ENCODE results near the gene GYPB. TPM values are rescaled to one million over a fixed set of nuclear protein-coding genes. Genes with fewer than 3 reads are reported as not detected.
"Not testable (repeated sequence)": the region's sequence is repeated elsewhere in the genome, so short reads cannot be mapped to it uniquely, and the experiment has no call there.

The GYPB gene
- total and polyA plus RNA-seq, 2 experiments from 2014 or later, result 0.43 TPM; not detected in 1

GRCh38 chr4:144026682-144027081 is 7.5 kb upstream of the GYPB start:
- H3K27me3 ChIP-seq; H3K36me3 ChIP-seq; DNase-seq (ENCODE audit: low read depth in 1 of 2, low spot score in 1 of 2); H3K4me3 ChIP-seq; H3K9me3 ChIP-seq (ENCODE audit: low read depth); H3K4me1 ChIP-seq (ENCODE audit: low read depth); H3K27ac ChIP-seq: not testable (repeated sequence)

DNA sequence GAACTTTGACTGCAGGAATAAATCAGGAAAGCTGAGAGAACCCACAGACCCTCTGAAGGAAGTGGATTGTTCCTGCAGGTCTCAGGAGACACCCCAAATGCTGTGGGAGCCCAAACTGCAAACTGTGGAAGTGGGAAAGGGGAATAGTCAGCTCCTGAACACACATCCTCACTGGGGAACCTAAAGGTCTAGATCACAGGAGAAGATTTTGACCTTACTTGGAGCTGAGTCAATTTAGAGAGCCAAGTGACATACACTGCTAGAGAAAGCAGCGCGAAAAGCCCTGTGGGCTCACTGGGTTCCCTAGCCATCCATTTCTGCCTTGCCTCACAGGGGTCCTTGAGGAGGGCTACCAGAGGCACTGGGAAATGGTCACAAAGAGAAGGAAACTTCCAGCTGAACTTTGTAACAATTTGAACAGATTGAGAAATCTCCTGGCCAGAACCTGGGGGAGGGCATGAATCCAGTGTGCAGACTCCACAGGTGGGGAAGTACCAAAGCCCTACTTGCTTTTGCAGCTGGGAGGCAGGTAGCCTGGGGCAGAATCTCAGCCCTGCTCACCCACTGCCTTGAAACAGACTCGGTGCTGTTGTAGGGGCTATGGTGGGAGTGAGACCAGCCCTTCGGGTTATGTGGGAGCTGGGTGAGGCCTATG is 5.3 kb upstream of the GYPB start:
- not testable (repeated sequence) for DNase-seq (ENCODE audit: low read depth in 1 of 2, low spot score in 1 of 2); H3K27me3 ChIP-seq; H3K4me3 ChIP-seq; H3K4me1 ChIP-seq (ENCODE audit: low read depth); H3K9me3 ChIP-seq (ENCODE audit: low read depth); H3K27ac ChIP-seq; H3K36me3 ChIP-seq

GRCh38 chr4:144022772-144023400 is 3.7 kb upstream of the GYPB start:
- DNase-seq (ENCODE audit: low read depth in 1 of 2, low spot score in 1 of 2); H3K27ac ChIP-seq; H3K4me1 ChIP-seq (ENCODE audit: low read depth); H3K27me3 ChIP-seq; H3K36me3 ChIP-seq; H3K9me3 ChIP-seq (ENCODE audit: low read depth); H3K4me3 ChIP-seq: not testable (repeated sequence)

DNA sequence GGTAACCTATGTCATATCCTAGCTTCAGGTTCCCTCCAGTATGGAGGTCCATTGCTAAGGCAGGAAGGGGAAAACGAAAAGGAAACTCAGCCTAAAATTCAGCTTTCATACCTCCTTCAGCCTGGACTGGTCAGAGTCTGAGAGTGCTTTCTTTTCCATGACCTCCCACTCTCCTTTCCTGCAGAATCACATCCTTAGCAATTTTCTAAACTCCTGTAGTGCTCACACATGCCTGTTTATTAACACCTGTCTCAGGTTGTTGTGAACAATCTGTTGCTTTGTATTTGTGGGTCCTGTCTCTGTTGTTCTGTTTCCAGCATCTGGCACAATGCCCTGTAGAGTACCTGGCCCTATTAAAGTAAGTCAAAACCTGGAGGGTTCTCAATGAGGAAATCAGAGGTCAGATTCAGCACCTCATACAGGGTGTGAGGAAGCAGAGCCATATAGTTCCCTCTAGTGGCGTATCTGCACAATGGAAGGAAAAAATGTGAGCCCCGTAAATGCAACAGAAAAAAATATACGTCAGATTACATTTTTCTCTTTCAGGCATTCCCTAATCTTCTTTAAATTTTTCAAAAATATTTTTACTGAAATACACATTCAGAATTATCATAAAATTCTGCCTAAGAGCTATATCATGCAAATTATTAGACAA is 2.3 kb upstream of the GYPB start:
- H3K4me1 ChIP-seq (ENCODE audit: low read depth); H3K36me3 ChIP-seq; H3K27me3 ChIP-seq; H3K4me3 ChIP-seq; H3K27ac ChIP-seq; H3K9me3 ChIP-seq (ENCODE audit: low read depth): not testable (repeated sequence)
- DNase-seq (ENCODE audit: low read depth in 1 of 2, low spot score in 1 of 2), result peak; percentile 30 to 49
- TF ChIP-seq CTCF (IDR thresholded peaks at IDR 0.05; ENCODE audit: low read depth, low read length), result peak; percentile 62

DNA sequence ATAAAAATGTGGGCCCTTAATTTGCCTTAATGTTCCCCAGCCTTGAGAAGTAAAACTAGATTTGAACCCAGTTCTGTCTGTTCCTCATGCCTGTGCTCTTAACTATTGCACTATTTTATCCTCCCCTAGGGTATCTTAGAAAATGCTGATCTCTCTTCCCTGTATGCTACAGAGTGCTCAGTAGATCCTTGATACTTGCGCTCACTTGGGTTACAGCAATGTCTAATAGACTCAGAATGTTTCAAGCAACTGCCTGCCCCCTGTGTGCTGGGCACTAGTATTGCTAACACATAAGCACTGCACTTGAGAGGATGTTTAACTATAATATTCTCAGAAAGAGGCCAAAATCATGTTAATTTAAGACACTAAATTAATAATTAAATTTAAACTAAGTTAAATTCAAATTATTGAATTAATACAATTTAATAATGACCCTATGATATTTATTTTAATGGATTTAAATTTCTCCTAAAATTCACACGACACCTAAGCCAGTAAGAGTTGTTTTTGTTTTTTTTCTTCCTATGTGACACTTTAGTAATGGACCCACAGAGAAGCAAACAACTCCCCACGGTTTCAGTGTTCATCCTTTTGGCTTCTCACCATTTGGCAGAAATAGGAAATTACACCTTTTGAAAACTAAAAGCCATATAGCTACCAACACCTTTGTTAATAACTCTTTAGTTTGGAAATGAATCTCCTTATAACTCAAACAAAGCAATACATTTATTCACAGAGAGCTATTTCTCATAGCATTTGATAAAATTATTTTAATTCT is 768 bp downstream of the GYPB start:
- not testable (repeated sequence) for DNase-seq (ENCODE audit: low read depth in 1 of 2, low spot score in 1 of 2); H3K9me3 ChIP-seq (ENCODE audit: low read depth); H3K36me3 ChIP-seq; H3K4me3 ChIP-seq; H3K27ac ChIP-seq; H3K4me1 ChIP-seq (ENCODE audit: low read depth)
- H3K27me3 ChIP-seq, result peaks cover 11% of the 10 kb centered on the region

GRCh38 chr4:144017271-144017670 is 1.9 kb downstream of the GYPB start:
- H3K27ac ChIP-seq; H3K36me3 ChIP-seq; DNase-seq (ENCODE audit: low read depth in 1 of 2, low spot score in 1 of 2); H3K4me3 ChIP-seq; H3K9me3 ChIP-seq (ENCODE audit: low read depth); H3K4me1 ChIP-seq (ENCODE audit: low read depth): not testable (repeated sequence)
- H3K27me3 ChIP-seq, result peaks cover 11% of the 10 kb centered on the region

- peaks cover 11% of the 10 kb centered on the region for H3K27me3 ChIP-seq
- H3K27ac ChIP-seq; H3K4me1 ChIP-seq (ENCODE audit: low read depth); H3K36me3 ChIP-seq; H3K9me3 ChIP-seq (ENCODE audit: low read depth); DNase-seq (ENCODE audit: low read depth in 1 of 2, low spot score in 1 of 2); H3K4me3 ChIP-seq: not testable (repeated sequence)
These were observed 3.0 kb downstream of the GYPB start for GRCh38 chr4:144016057-144016605.

- Histone ChIP-seq H3K27me3 (peaks cover 13% of the 10 kb centered on the region), H3K4me1 (ENCODE audit: low read depth) (no peaks in the 10 kb centered on the region), H3K27ac (no peak overlapping the region), H3K36me3 (no peaks in the 10 kb centered on the region), H3K9me3 (ENCODE audit: low read depth) (no peaks in the 10 kb centered on the region), H3K4me3 (no peak overlapping the region)
- no peak for DNase-seq (ENCODE audit: low read depth in 1 of 2, low spot score in 1 of 2)
- TF ChIP-seq CTCF (IDR thresholded peaks at IDR 0.05; ENCODE audit: low read depth, low read length), result no peak
These were observed 4.4 kb downstream of the GYPB start for GRCh38 chr4:144014808-144015207.

- H3K27me3 ChIP-seq, result peaks cover 26% of the 10 kb centered on the region
- not testable (repeated sequence) for DNase-seq (ENCODE audit: low read depth in 1 of 2, low spot score in 1 of 2); H3K36me3 ChIP-seq; H3K4me3 ChIP-seq; H3K27ac ChIP-seq; H3K9me3 ChIP-seq (ENCODE audit: low read depth)
- peaks cover 19% of the 10 kb centered on the region for H3K4me1 ChIP-seq (ENCODE audit: low read depth)
These were observed 10.6 kb downstream of the GYPB start for GRCh38 chr4:144008602-144009001.

- H3K4me3 ChIP-seq; H3K9me3 ChIP-seq (ENCODE audit: low read depth); DNase-seq (ENCODE audit: low read depth in 1 of 2, low spot score in 1 of 2); H3K36me3 ChIP-seq; H3K27ac ChIP-seq: not testable (repeated sequence)
- peaks cover 26% of the 10 kb centered on the region for H3K27me3 ChIP-seq
- peaks cover 21% of the 10 kb centered on the region for H3K4me1 ChIP-seq (ENCODE audit: low read depth)
These were observed 11.2 kb downstream of the GYPB start for GRCh38 chr4:144007960-144008359.

GRCh38 chr4:144006200-144006803 is 12.9 kb downstream of the GYPB start:
- DNase-seq (ENCODE audit: low read depth in 1 of 2, low spot score in 1 of 2), result peak in 1 of 2 donors; percentile 3
- not testable (repeated sequence) for H3K9me3 ChIP-seq (ENCODE audit: low read depth); H3K4me3 ChIP-seq; H3K36me3 ChIP-seq; H3K27ac ChIP-seq
- H3K4me1 ChIP-seq (ENCODE audit: low read depth), result peaks cover 22% of the 10 kb centered on the region
- peaks cover 30% of the 10 kb centered on the region for H3K27me3 ChIP-seq

All from cardiac muscle cell (in vitro differentiated cells and primary cell).